Right forelimb (tissue), 1 donor: ENCODE measurements around the gene NOVA2.

Source experiments
- DNase-seq: peaks from one replicate; pipeline ENCODE4 v3.0.0-alpha.2; 2018

NOVA2 gene

GRCh38 chr19:45889210-45889885, 84.3 kb downstream of the NOVA2 start:
- DNase-seq: no peak

- DNase-seq: no peak
Observed at GRCh38 chr19:45887200-45887710, 86.4 kb downstream of the NOVA2 start.

- peak; percentile 96 for DNase-seq
Observed at GRCh38 chr19:45886427-45887199, 87.1 kb downstream of the NOVA2 start.

GRCh38 chr19:45885556-45886426, 87.9 kb downstream of the NOVA2 start, which contains the start of gene IRF2BP1:
Gene IRF2BP1, minus strand, starts transcription at chr19:45886141. Its CDS starts 367 bp downstream, at chr19:45885774.
- peak; percentile 96 for DNase-seq

- no peak for DNase-seq
Observed at GRCh38 chr19:45884682-45885555, 88.7 kb downstream of the NOVA2 start.

- no peak for DNase-seq
Observed at GRCh38 chr19:45883881-45884681, 89.6 kb downstream of the NOVA2 start.
